OCI-LY1 (cell line): Measurements from ENCODE around the gene RAVER1.

Source experiments
- H2AFZ ChIP-seq: fragments of 200-600 bp; sonication (generic), shearing (Covaris generic); 2 replicates; pipeline ENCODE4 v1.6.0; 2014; ENCODE audit warnings: antibody characterized with exemption, mild to moderate bottlenecking, low read length
- H3F3A ChIP-seq: fragments of 200-600 bp; sonication (generic), shearing (Covaris generic); 2 replicates; pipeline ENCODE4 v1.6.0; 2014; ENCODE audit warnings: mild to moderate bottlenecking, antibody characterized with exemption, low read length, moderate library complexity; ENCODE audit not compliant: insufficient read depth
- H3K27ac ChIP-seq: fragments of 200-600 bp; sonication (generic); 2 replicates; pipeline ENCODE4 v1.5.1; 2014; ENCODE audit warnings: low read length, mixed run types, mild to moderate bottlenecking, low read depth; ENCODE audit not compliant: poor library complexity, severe bottlenecking
- H3K27me3 ChIP-seq: fragments of 200-600 bp; sonication (generic); 2 replicates; pipeline ENCODE4 v1.6.0; 2014; ENCODE audit warnings: antibody characterized with exemption, mild to moderate bottlenecking, low read length, moderate library complexity; ENCODE audit not compliant: insufficient read depth
- H3K36me3 ChIP-seq: fragments of 200-600 bp; sonication (generic); 2 replicates; pipeline ENCODE4 v1.6.1; 2014; ENCODE audit warnings: mild to moderate bottlenecking, antibody characterized with exemption, low read length, moderate library complexity, mixed read lengths; ENCODE audit not compliant: insufficient read depth
- H3K4me1 ChIP-seq: fragments of 200-600 bp; sonication (generic); 2 replicates; pipeline ENCODE4 v1.5.1; 2014; ENCODE audit warnings: mild to moderate bottlenecking, low read length, moderate library complexity; ENCODE audit not compliant: insufficient read depth, severe bottlenecking
- H3K4me2 ChIP-seq: fragments of 200-600 bp; sonication (generic), shearing (Covaris generic); 2 replicates; pipeline ENCODE4 v1.6.1; 2014; ENCODE audit warnings: low read length
- H3K4me3 ChIP-seq: fragments of 200-600 bp; sonication (generic); 2 replicates; pipeline ENCODE4 v1.5.1; 2014; ENCODE audit warnings: low read length, low read depth, mild to moderate bottlenecking, mixed read lengths; ENCODE audit not compliant: poor library complexity, severe bottlenecking
- H3K79me2 ChIP-seq: fragments of 200-600 bp; shearing (Covaris generic); 2 replicates; pipeline ENCODE4 v1.6.1; 2016; ENCODE audit warnings: mixed run types, low read length, mixed read lengths; ENCODE audit not compliant: insufficient read depth
- H3K9ac ChIP-seq: fragments of 200-600 bp; sonication (generic), shearing (Covaris generic); 2 replicates; pipeline ENCODE4 v1.6.1; 2014; ENCODE audit warnings: mild to moderate bottlenecking, low read length, mixed read lengths
- H3K9me2 ChIP-seq: fragments of 200-600 bp; sonication (generic), shearing (Covaris generic); 2 replicates; pipeline ENCODE4 v1.6.1; 2014; ENCODE audit warnings: low read depth, mild to moderate bottlenecking, low read length, mixed read lengths
- H3K9me3 ChIP-seq: fragments of 200-600 bp; shearing (Covaris generic); 2 replicates; pipeline ENCODE4 v1.6.1; 2014; ENCODE audit warnings: low read length, mixed read lengths
- H4K20me1 ChIP-seq: fragments of 200-600 bp; sonication (generic), shearing (Covaris generic); 2 replicates; pipeline ENCODE4 v1.6.0; 2016; ENCODE audit warnings: mild to moderate bottlenecking, low read length; ENCODE audit not compliant: insufficient read depth
- EZH2 ChIP-seq: fragments of 200-600 bp; sonication (generic), shearing (Covaris generic); IDR thresholded peaks from 2 replicates; pipeline ENCODE4 v1.8.0; 2017; ENCODE audit warnings: borderline replicate concordance, mixed run types, mild to moderate bottlenecking, antibody characterized with exemption, low read length, moderate library complexity, mixed read lengths
- TF ChIP-seq, protein P1 (sequence below): fragments of 200-600 bp; sonication (generic), shearing (Covaris generic); IDR thresholded peaks from 2 replicates; pipeline ENCODE4 v1.5.1; 2017; ENCODE audit warnings: mild to moderate bottlenecking, antibody characterized with exemption, low read length, moderate library complexity, mixed read lengths

Gene RAVER1

GRCh38 chr19:10352764-10353671 is 19.7 kb upstream of the RAVER1 start:
- Histone ChIP-seq H3K27me3 (no peaks in the 10 kb centered on the region), H3K79me2 (no peaks in the 10 kb centered on the region), H3K9me3 (no peaks in the 10 kb centered on the region), H3K9ac (no peak overlapping the region), H3K9me2 (no peaks in the 10 kb centered on the region), H3K27ac (no peak overlapping the region), H4K20me1 (no peaks in the 10 kb centered on the region), H3K4me3 (no peak overlapping the region), H2AFZ (no peak overlapping the region), H3K36me3 (peaks cover 68% of the 10 kb centered on the region), H3K4me1 (no peaks in the 10 kb centered on the region), H3F3A (no peaks in the 10 kb centered on the region), H3K4me2 (no peak overlapping the region)
- TF ChIP-seq, protein P1, sequence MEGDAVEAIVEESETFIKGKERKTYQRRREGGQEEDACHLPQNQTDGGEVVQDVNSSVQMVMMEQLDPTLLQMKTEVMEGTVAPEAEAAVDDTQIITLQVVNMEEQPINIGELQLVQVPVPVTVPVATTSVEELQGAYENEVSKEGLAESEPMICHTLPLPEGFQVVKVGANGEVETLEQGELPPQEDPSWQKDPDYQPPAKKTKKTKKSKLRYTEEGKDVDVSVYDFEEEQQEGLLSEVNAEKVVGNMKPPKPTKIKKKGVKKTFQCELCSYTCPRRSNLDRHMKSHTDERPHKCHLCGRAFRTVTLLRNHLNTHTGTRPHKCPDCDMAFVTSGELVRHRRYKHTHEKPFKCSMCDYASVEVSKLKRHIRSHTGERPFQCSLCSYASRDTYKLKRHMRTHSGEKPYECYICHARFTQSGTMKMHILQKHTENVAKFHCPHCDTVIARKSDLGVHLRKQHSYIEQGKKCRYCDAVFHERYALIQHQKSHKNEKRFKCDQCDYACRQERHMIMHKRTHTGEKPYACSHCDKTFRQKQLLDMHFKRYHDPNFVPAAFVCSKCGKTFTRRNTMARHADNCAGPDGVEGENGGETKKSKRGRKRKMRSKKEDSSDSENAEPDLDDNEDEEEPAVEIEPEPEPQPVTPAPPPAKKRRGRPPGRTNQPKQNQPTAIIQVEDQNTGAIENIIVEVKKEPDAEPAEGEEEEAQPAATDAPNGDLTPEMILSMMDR: no peak
- TF ChIP-seq EZH2: no peak

- Histone ChIP-seq H4K20me1 (no peaks in the 10 kb centered on the region), H3K9me3 (no peaks in the 10 kb centered on the region), H3K9ac (no peak overlapping the region), H3K79me2 (no peaks in the 10 kb centered on the region), H3K4me1 (no peaks in the 10 kb centered on the region), H3K4me3 (no peak overlapping the region), H3K9me2 (no peaks in the 10 kb centered on the region), H3K36me3 (peaks cover 18% of the 10 kb centered on the region), H3K27ac (no peak overlapping the region), H3K4me2 (no peak overlapping the region), H2AFZ (no peak overlapping the region), H3K27me3 (no peaks in the 10 kb centered on the region; the same call in 1 of the 2 replicates), H3F3A (no peaks in the 10 kb centered on the region)
- TF ChIP-seq, protein P1: no peak
- TF ChIP-seq EZH2: no peak
These were observed 13.2 kb upstream of the RAVER1 start for GRCh38 chr19:10346509-10346908.

DNA sequence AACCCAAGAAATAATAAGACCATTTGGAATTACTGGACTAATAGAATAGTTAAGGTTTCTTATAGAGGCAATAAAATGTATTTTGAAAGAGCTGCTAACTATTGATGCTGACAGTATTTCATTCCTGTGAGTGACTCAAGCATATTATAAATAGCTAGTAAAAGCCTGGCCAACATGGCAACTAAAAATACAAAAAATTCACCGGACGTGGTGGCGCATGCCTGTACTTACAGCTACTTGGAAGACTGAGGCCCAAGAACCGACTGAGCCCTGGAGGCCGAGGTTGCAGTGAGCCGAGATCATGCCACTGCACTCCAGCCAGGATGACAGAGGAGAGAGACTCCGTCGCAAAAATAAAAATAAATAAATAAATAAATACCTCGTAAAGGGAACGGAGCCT is 11.5 kb upstream of the RAVER1 start:
- no peaks in the 10 kb centered on the region for H3F3A ChIP-seq
- H3K9ac ChIP-seq: no peak overlapping the region
- TF ChIP-seq EZH2: no peak
- TF ChIP-seq, protein P1: no peak
- H3K9me2 ChIP-seq: no peaks in the 10 kb centered on the region
- no peaks in the 10 kb centered on the region for H3K79me2 ChIP-seq
- H3K27ac ChIP-seq: no peak overlapping the region
- H2AFZ ChIP-seq: no peak overlapping the region
- peaks cover 1% of the 10 kb centered on the region for H3K36me3 ChIP-seq
- peaks cover 3% of the 10 kb centered on the region for H3K4me1 ChIP-seq
- no peaks in the 10 kb centered on the region for H3K9me3 ChIP-seq
- H3K4me3 ChIP-seq: no peak overlapping the region
- no peaks in the 10 kb centered on the region for H4K20me1 ChIP-seq
- H3K4me2 ChIP-seq: no peak overlapping the region
- no peaks in the 10 kb centered on the region; the same call in 1 of the 2 replicates for H3K27me3 ChIP-seq
